Fibroblast of mammary gland (primary cell): ENCODE results near the gene SNAPIN.
A peak's percentile ranks its signal among the peaks of the same experiment; 100 is the strongest.

Source experiments
- DNase-seq: peaks from one replicate; pipeline ENCODE4 v3.0.0-alpha.2; 2010; ENCODE audit warnings: low read depth
- H3K4me3 ChIP-seq: 2 replicates; pipeline ENCODE4 v1.5.1; 2011; ENCODE audit warnings: low read depth, mild to moderate bottlenecking, low read length, moderate library complexity; ENCODE audit not compliant: control insufficient read depth
- CTCF ChIP-seq: conservative IDR thresholded peaks from 2 replicates; pipeline ENCODE4 v1.5.1; 2011; ENCODE audit warnings: low read depth, low read length, inconsistent platforms; ENCODE audit not compliant: control insufficient read depth, insufficient read depth

The SNAPIN gene

GRCh38 chr1:153626904-153627714, 31.4 kb upstream of the SNAPIN start, which contains the start of gene S100A13:
S100A13 (minus strand) TSS chr1:153627505; CDS start chr1:153626472, 1,033 bp downstream.
- DNase-seq = peak; percentile 97
- TF ChIP-seq CTCF = peak; percentile 61
- peak within 1 kb of the TSS; percentile 87 for H3K4me3 ChIP-seq

GRCh38 chr1:153627715-153628626, 30.5 kb upstream of the SNAPIN start, which contains the start of gene S100A1:
S100A1 (plus strand) TSS chr1:153628434; CDS start chr1:153630522, 2,088 bp downstream.
- no peak for TF ChIP-seq CTCF
- peak within 1 kb of the TSS; percentile 87 for H3K4me3 ChIP-seq
- no peak for DNase-seq

- TF ChIP-seq CTCF = no peak
- no peak overlapping the region for H3K4me3 ChIP-seq
- DNase-seq = no peak
Measured at GRCh38 chr1:153628638-153629342, 29.7 kb upstream of the SNAPIN start.

GRCh38 chr1:153629343-153629665, 29.2 kb upstream of the SNAPIN start:
- DNase-seq = no peak
- TF ChIP-seq CTCF = no peak
- no peak overlapping the region for H3K4me3 ChIP-seq

- no peak for DNase-seq
- no peak overlapping the region for H3K4me3 ChIP-seq
- TF ChIP-seq CTCF = no peak
Measured at GRCh38 chr1:153629971-153630370, 28.5 kb upstream of the SNAPIN start.

GRCh38 chr1:153630384-153630783, 28.1 kb upstream of the SNAPIN start:
- H3K4me3 ChIP-seq = no peak overlapping the region
- no peak for DNase-seq
- no peak for TF ChIP-seq CTCF
